GM12892 (cell line): ENCODE measurements around the gene TMEM30A.

ENCODE experiments used
- DNase-seq: peaks from one replicate; pipeline ENCODE4 v3.0.0; 2011; ENCODE audit not compliant: insufficient read length
- FAIRE-seq: peaks from 2 replicates; lab custom pipeline; 2011; peaks lifted over from hg19 to GRCh38; lab: Jason Lieb, UNC
- POLR2A ChIP-seq: IDR thresholded peaks from 2 replicates; pipeline ENCODE4 v1.6.1; 2011; ENCODE audit warnings: low read depth, low read length, control low read depth
- POLR2AphosphoS5 ChIP-seq: IDR thresholded peaks from 2 replicates; pipeline ENCODE4 v1.6.1; 2011; ENCODE audit warnings: low read depth, low read length, control low read depth
- TAF1 ChIP-seq: IDR thresholded peaks from 2 replicates; pipeline ENCODE4 v1.6.1; 2011; ENCODE audit warnings: low read depth, mild to moderate bottlenecking, control low read depth, low read length, borderline replicate concordance

The TMEM30A gene

GRCh38 chr6:75306064-75306463 lies 21.5 kb upstream of the TMEM30A start:
- TF ChIP-seq TAF1 (no peak), POLR2AphosphoS5 (no peak)
- FAIRE-seq: no peak
- no peak for DNase-seq

- no peak for FAIRE-seq
Measured at GRCh38 chr6:75305573-75305972, 21.0 kb upstream of the TMEM30A start.

GRCh38 chr6:75302280-75302679 lies 17.7 kb upstream of the TMEM30A start:
- TF ChIP-seq POLR2A (no peak), POLR2AphosphoS5 (no peak), TAF1 (no peak)
- FAIRE-seq: no peak
- DNase-seq: no peak

More at GRCh38 chr6:75305573-75305972, 21.0 kb upstream of the TMEM30A start:
- TF ChIP-seq POLR2AphosphoS5: no peak
- TF ChIP-seq TAF1: no peak
- TF ChIP-seq POLR2A: no peak
- DNase-seq: no peak

DNA sequence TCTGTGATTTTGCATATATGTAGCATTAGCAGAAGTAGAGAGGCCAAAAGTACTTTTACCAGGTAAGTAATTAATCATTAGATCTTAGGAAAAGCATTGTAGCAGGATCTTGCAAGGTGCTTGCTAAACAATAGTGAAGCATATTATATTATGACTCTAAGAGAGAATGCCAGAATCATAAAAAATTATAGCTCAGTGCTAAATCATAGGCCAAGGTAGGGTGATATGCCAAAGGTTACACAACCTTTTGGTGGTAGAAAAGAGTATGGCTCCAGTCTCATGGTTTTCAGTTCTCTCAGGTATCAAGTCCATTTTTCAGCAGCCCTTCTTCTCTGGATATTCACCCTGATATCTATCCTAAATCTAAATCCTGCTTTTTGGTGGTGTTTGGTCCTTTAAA lies 16.9 kb upstream of the TMEM30A start:
- no peak for DNase-seq
- TF ChIP-seq POLR2AphosphoS5: no peak
- no peak for TF ChIP-seq TAF1
- TF ChIP-seq POLR2A: no peak
- no peak for FAIRE-seq

- FAIRE-seq (no peak), DNase-seq (no peak)
- no peak for TF ChIP-seq POLR2AphosphoS5
- TF ChIP-seq POLR2A: no peak
- TF ChIP-seq TAF1: no peak
Measured at GRCh38 chr6:75301088-75301487, 16.5 kb upstream of the TMEM30A start.

DNA sequence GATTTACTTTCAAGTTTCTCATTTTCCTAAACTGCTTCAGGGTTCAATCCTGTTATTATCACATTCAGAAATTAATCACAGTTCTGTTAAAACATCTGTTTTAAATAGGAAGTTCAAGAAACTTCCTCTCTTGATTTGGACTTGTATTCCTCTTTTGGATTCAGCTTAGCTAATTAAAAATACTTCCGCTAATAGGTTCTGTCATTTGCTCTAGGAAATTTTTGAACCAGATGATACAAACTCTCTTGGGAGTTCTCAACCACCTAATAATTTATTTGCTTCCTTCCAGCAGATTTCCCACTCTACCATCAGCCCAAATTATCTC lies 15.9 kb upstream of the TMEM30A start:
- TF ChIP-seq POLR2AphosphoS5 (no peak), TAF1 (no peak), POLR2A (no peak)
- FAIRE-seq (no peak), DNase-seq (no peak)

GRCh38 chr6:75299801-75300530 lies 15.4 kb upstream of the TMEM30A start:
- no peak for DNase-seq
- TF ChIP-seq TAF1 (no peak), POLR2A (no peak), POLR2AphosphoS5 (no peak)
- FAIRE-seq: no peak

DNA sequence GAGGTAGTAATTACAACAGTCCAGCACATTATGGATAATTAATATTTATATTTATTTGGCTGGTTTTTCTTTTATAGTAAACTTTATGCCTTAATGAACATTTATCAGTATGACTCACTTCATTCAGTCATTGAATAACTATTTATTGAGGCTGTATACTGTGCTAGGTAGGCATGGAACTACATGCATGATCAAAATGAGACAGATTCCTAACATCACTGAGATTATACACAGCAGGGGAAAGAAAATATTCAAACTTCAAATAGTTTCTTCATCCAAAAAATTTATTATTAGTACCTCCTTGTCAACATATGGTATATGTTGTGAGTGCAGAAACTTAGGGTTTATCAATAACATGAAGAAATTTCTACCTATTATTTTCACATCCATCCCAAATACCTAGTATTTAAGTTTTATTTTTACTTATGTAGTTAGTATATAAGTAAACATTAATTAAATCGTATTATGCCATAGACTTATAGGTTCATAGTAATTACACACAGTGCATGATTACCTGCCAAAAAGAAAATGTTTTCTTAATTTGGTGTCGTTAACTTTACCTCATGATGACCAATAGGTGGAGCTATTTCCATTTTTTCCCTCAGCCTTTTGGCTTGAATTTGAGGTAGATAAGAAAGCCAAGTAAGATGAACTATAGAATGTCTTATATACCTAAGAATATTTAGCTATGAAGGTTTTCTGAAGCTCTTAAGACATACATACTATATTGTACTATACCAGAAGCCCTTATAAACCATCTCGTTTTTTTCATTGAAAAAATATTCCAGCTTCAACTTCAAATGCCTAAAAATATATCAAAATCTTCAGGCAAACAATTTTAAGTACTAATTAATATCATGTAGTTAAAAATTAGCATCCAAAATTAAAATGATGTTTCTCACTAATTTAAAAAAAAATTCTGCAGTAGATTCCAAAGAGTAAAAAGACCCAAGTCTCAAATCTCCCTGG lies 12.5 kb upstream of the TMEM30A start:
- FAIRE-seq (peak; percentile 24), DNase-seq (no peak)

DNA sequence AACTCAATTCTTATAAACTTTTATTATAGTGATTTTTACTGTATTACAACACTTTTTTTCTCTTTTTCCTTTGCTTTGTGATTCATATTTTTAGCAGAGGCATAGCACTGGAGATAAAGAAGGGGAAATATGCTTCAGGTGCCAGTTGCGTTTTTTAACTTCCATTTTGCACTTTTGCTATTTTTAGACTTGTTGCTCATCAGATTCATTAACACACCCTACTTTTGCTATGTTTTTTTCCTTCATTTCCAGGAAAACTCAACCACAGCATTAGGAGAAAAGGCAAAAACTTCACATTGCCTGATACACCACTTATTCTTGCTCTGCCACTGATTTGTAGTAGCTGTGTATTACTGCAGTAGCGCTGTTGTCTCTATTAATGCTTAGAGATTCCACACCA lies 8.0 kb upstream of the TMEM30A start:
- no peak for FAIRE-seq
- DNase-seq: no peak
- TF ChIP-seq TAF1 (no peak), POLR2A (no peak), POLR2AphosphoS5 (no peak)

More for the DNA sequence above, 12.5 kb upstream of the TMEM30A start:
- TF ChIP-seq POLR2AphosphoS5 (no peak), TAF1 (no peak), POLR2A (no peak)

- TF ChIP-seq POLR2AphosphoS5 (no peak), POLR2A (no peak), TAF1 (no peak)
- no peak for DNase-seq
- FAIRE-seq: no peak
Measured at GRCh38 chr6:75291744-75292143, 7.2 kb upstream of the TMEM30A start.

DNA sequence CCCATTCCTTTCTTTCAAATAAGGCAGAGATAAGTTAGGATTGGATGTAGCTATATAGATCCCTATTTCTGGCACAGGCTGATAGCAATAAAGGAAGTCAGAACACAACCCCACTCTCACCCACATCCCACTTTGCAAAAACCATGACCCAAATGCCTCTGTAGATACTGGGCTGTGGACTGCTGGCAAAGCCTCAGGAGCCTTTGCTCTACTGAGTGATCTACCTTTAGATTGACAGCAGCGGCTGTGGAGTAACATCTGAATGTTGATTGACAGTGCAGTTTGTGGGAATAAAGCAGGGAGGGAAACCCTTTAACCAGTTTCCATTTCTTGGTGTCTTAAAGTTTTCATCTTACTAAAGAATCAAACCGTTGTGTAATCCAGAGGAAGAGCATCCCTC lies 6.7 kb upstream of the TMEM30A start:
- DNase-seq (no peak), FAIRE-seq (no peak)
- no peak for TF ChIP-seq TAF1
- TF ChIP-seq POLR2A: no peak
- TF ChIP-seq POLR2AphosphoS5: no peak

- no peak for DNase-seq
- TF ChIP-seq POLR2AphosphoS5 (no peak), POLR2A (no peak), TAF1 (no peak)
- no peak for FAIRE-seq
Measured at GRCh38 chr6:75290136-75290945, 5.7 kb upstream of the TMEM30A start.
